Right atrium auricular region (tissue), 2 donors: ENCODE results near the gene TLR6. TPM values are rescaled to one million over a fixed set of nuclear protein-coding genes. Genes with fewer than 3 reads are reported as not detected.

Source experiments
- DNase-seq: peaks from one replicate; pipeline ENCODE4 v3.0.0-alpha.2; 2019; ENCODE audit warnings: low spot score
- H3K27ac ChIP-seq, 2 donors: fragments of 200-600 bp; sonication (generic); 1 replicate in 1 of 2; 2 replicates in 1 of 2; pipeline ENCODE4 v1.5.1; 2016 to 2019
- H3K27me3 ChIP-seq, 2 donors: fragments of 200-600 bp; sonication (generic); one replicate each; pipeline versions ENCODE4 v1.5.1 to v1.6.0; 2017 to 2019
- H3K36me3 ChIP-seq: fragments of 200-600 bp; sonication (generic); one replicate; pipeline ENCODE4 v1.5.1; 2016
- H3K4me1 ChIP-seq, 2 donors: fragments of 200-600 bp; sonication (generic); one replicate each; pipeline versions ENCODE4 v1.5.1 to v1.6.0; 2017 to 2019
- H3K4me3 ChIP-seq, 2 donors: fragments of 200-600 bp; sonication (generic); 1 replicate in 1 of 2; 2 replicates in 1 of 2; pipeline ENCODE4 v1.5.1; 2017 to 2019; ENCODE audit warnings: mild to moderate bottlenecking in 1 of 2, moderate library complexity in 1 of 2
- H3K9me3 ChIP-seq, 2 donors: fragments of 200-600 bp; sonication (generic); one replicate each; pipeline ENCODE4 v1.5.1; 2019
- total RNA-seq, 2 donors: library from RNA; depleted of rRNA; stranded (reverse); fragments of >200 nt; gene quantifications; one replicate each; pipeline ENCODE4 v1.1.0, GENCODE V29; 2016
- TF ChIP-seq, protein P1 (sequence below), 2 donors: fragments of 200-600 bp; sonication (generic); IDR thresholded peaks; one replicate each; pipeline ENCODE4 v1.5.1; 2019; ENCODE audit warnings: antibody characterized with exemption in 2 of 2

The TLR6 gene
- total RNA-seq, 2 donors from 2014 or later, result 1.2 to 2.3 TPM

DNA sequence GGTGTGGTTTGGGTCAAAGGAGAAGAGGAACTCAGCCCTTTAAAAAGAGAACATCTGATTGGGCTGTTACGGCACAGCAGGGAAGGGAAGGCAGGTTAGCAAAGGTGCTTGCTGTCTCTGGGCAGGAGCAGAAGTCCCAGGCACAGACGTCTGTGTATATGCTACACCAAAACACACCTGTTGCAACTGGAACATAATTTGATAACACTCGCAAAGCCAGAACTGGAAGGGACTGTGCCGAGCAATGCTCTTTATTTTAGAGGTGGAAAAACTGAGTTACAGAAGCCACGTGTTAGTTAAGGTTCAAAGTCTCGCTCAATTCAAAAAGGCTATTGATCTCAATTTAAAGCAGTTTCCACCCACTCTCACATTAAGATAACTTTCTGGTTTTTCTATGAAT is 8.8 kb upstream of the TLR6 start:
- Histone ChIP-seq H3K27ac (no peak overlapping the region), H3K9me3 (no peaks in the 10 kb centered on the region), H3K4me3 (no peak overlapping the region), H3K4me1 (peaks cover 0 to 28% of the 10 kb centered on the region in 2 donors), H3K27me3 (no peaks in the 10 kb centered on the region), H3K36me3 (no peaks in the 10 kb centered on the region)
- TF ChIP-seq, protein P1, sequence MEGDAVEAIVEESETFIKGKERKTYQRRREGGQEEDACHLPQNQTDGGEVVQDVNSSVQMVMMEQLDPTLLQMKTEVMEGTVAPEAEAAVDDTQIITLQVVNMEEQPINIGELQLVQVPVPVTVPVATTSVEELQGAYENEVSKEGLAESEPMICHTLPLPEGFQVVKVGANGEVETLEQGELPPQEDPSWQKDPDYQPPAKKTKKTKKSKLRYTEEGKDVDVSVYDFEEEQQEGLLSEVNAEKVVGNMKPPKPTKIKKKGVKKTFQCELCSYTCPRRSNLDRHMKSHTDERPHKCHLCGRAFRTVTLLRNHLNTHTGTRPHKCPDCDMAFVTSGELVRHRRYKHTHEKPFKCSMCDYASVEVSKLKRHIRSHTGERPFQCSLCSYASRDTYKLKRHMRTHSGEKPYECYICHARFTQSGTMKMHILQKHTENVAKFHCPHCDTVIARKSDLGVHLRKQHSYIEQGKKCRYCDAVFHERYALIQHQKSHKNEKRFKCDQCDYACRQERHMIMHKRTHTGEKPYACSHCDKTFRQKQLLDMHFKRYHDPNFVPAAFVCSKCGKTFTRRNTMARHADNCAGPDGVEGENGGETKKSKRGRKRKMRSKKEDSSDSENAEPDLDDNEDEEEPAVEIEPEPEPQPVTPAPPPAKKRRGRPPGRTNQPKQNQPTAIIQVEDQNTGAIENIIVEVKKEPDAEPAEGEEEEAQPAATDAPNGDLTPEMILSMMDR (IDR thresholded peaks at IDR 0.05), result no peak
- DNase-seq, result no peak

DNA sequence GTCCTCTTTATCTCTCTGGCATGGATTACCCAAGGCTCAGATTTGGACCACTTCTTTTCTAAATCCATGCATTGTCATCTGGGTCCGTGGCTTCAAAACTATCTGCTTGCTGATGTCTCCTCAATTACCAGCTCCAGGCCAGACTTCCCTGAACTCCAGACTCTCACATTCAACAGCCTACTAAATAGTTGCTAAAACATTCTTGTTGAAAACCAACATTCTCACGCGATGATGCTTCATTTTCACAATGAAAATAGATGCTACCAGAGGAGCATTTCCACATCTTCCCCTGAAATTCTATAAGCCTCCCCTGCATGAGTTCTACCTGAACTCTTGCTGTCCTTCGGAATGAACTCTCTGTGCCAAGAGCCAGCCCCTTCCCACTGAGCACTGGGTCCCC is 5.2 kb upstream of the TLR6 start:
- TF ChIP-seq, protein P1 (IDR thresholded peaks at IDR 0.05), result no peak

DNA sequence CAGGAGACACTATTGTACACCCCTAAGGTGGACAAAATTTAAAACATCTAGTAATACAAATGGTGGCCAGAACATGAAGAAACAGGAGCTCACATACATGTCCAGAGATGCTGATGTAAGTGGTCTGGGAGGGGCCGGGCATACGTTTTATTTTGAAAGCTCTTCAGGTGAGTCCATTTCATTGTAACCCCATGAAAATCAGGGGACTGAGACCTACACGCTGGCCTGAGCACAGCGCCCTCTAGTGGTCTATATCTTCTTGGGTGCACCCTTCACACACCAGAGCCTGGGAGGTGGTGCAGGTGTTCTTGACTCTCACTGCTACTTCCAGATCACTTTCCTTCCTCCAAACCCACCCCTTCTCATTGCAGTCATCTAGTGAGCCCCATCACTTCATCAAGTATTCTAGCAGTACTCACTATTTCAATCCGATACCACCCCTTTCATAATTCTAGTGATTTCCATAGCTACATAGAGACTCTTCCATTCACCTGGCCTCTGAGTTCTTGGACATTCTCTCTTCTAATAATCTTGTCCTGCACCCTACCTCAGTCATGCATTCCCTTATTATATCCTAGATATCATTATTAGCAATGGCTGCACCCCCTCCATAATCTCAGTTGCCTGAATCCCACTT is 4.3 kb upstream of the TLR6 start:
- no peak overlapping the region for H3K27ac ChIP-seq
- H3K27me3 ChIP-seq, result no peaks in the 10 kb centered on the region
- no peaks in the 10 kb centered on the region for H3K36me3 ChIP-seq
- no peaks in the 10 kb centered on the region for H3K9me3 ChIP-seq
- TF ChIP-seq, protein P1 (IDR thresholded peaks at IDR 0.05), result peak; percentile 30 to 75
- DNase-seq, result no peak
- H3K4me1 ChIP-seq, result peaks cover 0 to 7% of the 10 kb centered on the region in 2 donors
- no peak overlapping the region for H3K4me3 ChIP-seq

More for the DNA sequence above, 5.2 kb upstream of the TLR6 start:
- H3K27me3 ChIP-seq, result no peaks in the 10 kb centered on the region
- H3K4me1 ChIP-seq, result peaks cover 0 to 8% of the 10 kb centered on the region in 2 donors
- no peak overlapping the region for H3K4me3 ChIP-seq
- H3K9me3 ChIP-seq, result no peaks in the 10 kb centered on the region
- H3K36me3 ChIP-seq, result no peaks in the 10 kb centered on the region
- no peak for DNase-seq
- no peak overlapping the region for H3K27ac ChIP-seq

DNA sequence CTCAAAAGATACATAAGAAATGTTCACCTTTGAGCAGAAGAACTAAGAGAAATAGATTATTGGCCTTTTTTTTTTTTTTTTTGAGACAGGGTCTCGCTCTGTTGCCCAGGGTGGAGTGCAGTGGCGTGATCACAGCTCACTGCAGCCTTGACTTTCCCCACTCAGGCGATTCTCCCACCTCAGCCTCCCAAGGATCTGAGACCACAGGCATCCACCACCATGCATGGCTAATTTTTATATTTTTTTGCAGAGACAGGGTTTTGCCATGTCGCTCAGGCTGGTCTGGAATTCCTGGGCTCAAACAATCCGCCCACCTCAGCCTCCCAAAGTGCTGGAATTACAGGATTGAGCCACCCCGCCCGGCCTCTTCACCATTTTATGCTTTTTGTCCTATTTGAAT is 2.9 kb upstream of the TLR6 start:
- H3K36me3 ChIP-seq, result no peaks in the 10 kb centered on the region
- peaks cover 0 to 7% of the 10 kb centered on the region in 2 donors for H3K4me1 ChIP-seq
- no peak overlapping the region for H3K27ac ChIP-seq
- no peaks in the 10 kb centered on the region for H3K9me3 ChIP-seq
- no peak overlapping the region for H3K4me3 ChIP-seq
- H3K27me3 ChIP-seq, result no peaks in the 10 kb centered on the region
- no peak for DNase-seq
- TF ChIP-seq, protein P1 (IDR thresholded peaks at IDR 0.05), result no peak

DNA sequence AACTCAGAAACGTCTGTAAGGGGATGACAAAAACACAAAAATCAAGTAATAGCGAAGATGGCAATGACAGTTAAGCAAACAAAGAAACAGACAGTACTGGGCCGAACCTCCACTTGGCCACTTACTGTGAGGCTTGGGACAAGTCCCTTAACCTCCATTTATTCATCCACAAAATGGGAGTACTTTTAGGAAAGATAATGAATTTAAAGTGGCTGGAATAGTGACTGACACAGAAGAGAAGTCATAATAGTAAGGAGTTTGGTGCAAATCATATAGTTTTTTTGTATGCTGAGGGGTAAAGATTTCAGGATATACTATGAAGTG is 1.4 kb upstream of the TLR6 start:
- Histone ChIP-seq H3K9me3 (no peaks in the 10 kb centered on the region), H3K27me3 (no peaks in the 10 kb centered on the region), H3K36me3 (no peaks in the 10 kb centered on the region), H3K4me1 (peaks cover 0 to 7% of the 10 kb centered on the region in 2 donors), H3K4me3 (no peak overlapping the region), H3K27ac (peak overlapping the region; percentile 63 to 79)
- no peak for DNase-seq
- TF ChIP-seq, protein P1 (IDR thresholded peaks at IDR 0.05), result no peak
